A549 (cell line): ENCODE data around the gene ADCYAP1R1. TPM values are rescaled to one million over a fixed set of nuclear protein-coding genes. Genes with fewer than 3 reads are reported as not detected.

ENCODE experiments used
- ATAC-seq, 2 experiments: fragments of 200-7000 bp in 1 of 2; fragments of >200 bp in 1 of 2; cut with Nextera tagmentation in 1 of 2; cut with Tn5 transposase in 1 of 2; 3 replicates each; pipeline versions ENCODE4 v1.8.0 to v1.9.1; 2018 to 2020; ENCODE audit warnings: mild to moderate bottlenecking in 1 of 2, moderate library complexity in 1 of 2
- CTCF ChIA-PET: fragments of 300-600 bp; sonication (Branson Sonifier 250); formaldehyde crosslinking; extraction: SDS; loops from one replicate; lab custom pipeline; 2021; ENCODE audit warnings: antibody characterized with exemption, inconsistent platforms; lab: Yijun Ruan, JAX
- POLR2A ChIA-PET: fragments of 350-600 bp; formaldehyde crosslinking; extraction: SDS; loops from one replicate; lab custom pipeline; 2021; ENCODE audit warnings: antibody characterized with exemption, inconsistent platforms; lab: Yijun Ruan, JAX
- DNase-seq, 2 experiments: peaks; one replicate each; pipeline versions ENCODE4 v3.0.0 to v3.0.0-alpha.2; 2011 to 2016; ENCODE audit warnings: low read depth in 1 of 2, low spot score in 1 of 2
- FAIRE-seq: peaks from 2 replicates; lab custom pipeline; 2011; peaks lifted over from hg19 to GRCh38; lab: Jason Lieb, UNC
- H3K27ac ChIP-seq, 2 experiments: fragments of >200 bp; sonication (Bioruptor Twin); formaldehyde crosslinking; 3 replicates each; pipeline ENCODE4 v1.5.1; 2016 to 2017
- H3K4me1 ChIP-seq: fragments of >200 bp; sonication (Bioruptor Twin); formaldehyde crosslinking; 3 replicates; pipeline ENCODE4 v1.6.1; 2016
- H3K4me2 ChIP-seq: fragments of >200 bp; sonication (Bioruptor Twin); formaldehyde crosslinking; 3 replicates; pipeline ENCODE4 v1.6.1; 2016
- H3K4me3 ChIP-seq: fragments of >200 bp; sonication (Bioruptor Twin); formaldehyde crosslinking; 3 replicates; pipeline ENCODE4 v1.5.1; 2016
- H3K9me3 ChIP-seq: fragments of >200 bp; sonication (Bioruptor Twin); formaldehyde crosslinking; 3 replicates; pipeline ENCODE4 v1.6.1; 2016
- BHLHE40 ChIP-seq: IDR thresholded peaks from 2 replicates; pipeline ENCODE4 v1.6.1; 2012; ENCODE audit warnings: low read depth, low read length, inconsistent platforms
- CBX8 ChIP-seq: fragments of 200-600 bp; sonication (generic); IDR thresholded peaks from 2 replicates; pipeline ENCODE4 v1.6.1; 2016
- CHD2 ChIP-seq: fragments of 150-350 bp; IDR thresholded peaks from 2 replicates; pipeline ENCODE4 v1.6.1; 2014; ENCODE audit warnings: low read length; ENCODE audit not compliant: partially characterized antibody
- EHF ChIP-seq: fragments of 250-450 bp; sonication (Bioruptor Pico); IDR thresholded peaks from 2 replicates; pipeline ENCODE4 v1.5.0; 2020; ENCODE audit warnings: mild to moderate bottlenecking
- EP300 ChIP-seq, 2 experiments: fragments of >200 bp; sonication (Bioruptor Twin); formaldehyde crosslinking; IDR thresholded peaks; 2 replicates in 1 of 2; 3 replicates in 1 of 2; pipeline ENCODE4 v1.6.1; 2016 to 2017
- GATA3 ChIP-seq: IDR thresholded peaks from 2 replicates; pipeline ENCODE4 v1.6.1; 2012; ENCODE audit warnings: borderline replicate concordance
- KDM5A ChIP-seq: fragments of 200-600 bp; sonication (generic); IDR thresholded peaks from 2 replicates; pipeline ENCODE4 v1.6.1; 2016; ENCODE audit warnings: antibody characterized with exemption, mild to moderate bottlenecking
- MAZ ChIP-seq: fragments of 150-350 bp; IDR thresholded peaks from 2 replicates; pipeline ENCODE4 v1.6.1; 2014; ENCODE audit warnings: antibody characterized with exemption, low read depth, low read length, borderline replicate concordance
- PHF8 ChIP-seq: fragments of 200-600 bp; sonication (generic); IDR thresholded peaks from 2 replicates; pipeline ENCODE4 v1.6.1; 2016; ENCODE audit warnings: low read depth, mild to moderate bottlenecking, antibody characterized with exemption, moderate library complexity, borderline replicate concordance
- RAD21 ChIP-seq, 2 experiments: fragments of >200 bp in 1 of 2; sonication (Bioruptor Twin) in 1 of 2; formaldehyde crosslinking in 1 of 2; IDR thresholded peaks in 1 of 2; conservative IDR thresholded peaks in 1 of 2; 2 replicates in 1 of 2; 3 replicates in 1 of 2; pipeline ENCODE4 v1.6.1; 2012 to 2018; ENCODE audit warnings: inconsistent platforms in 1 of 2
- RFX5 ChIP-seq: fragments of 450-650 bp; IDR thresholded peaks from 2 replicates; pipeline ENCODE4 v1.7.1; 2014; ENCODE audit warnings: antibody characterized with exemption, mild to moderate bottlenecking, moderate library complexity
- TFCP2L1 ChIP-seq: fragments of 250-450 bp; sonication (Bioruptor Pico); IDR thresholded peaks from 2 replicates; pipeline ENCODE4 v1.5.0; 2021; ENCODE audit warnings: mild to moderate bottlenecking
- WGBS: methylation state at CpG from one replicate; pipeline ENCODE4 v1.1.6; 2017; ENCODE audit errors: missing lambda C conversion rate; 5-methylcytosine and 5-hydroxymethylcytosine counted together
- polyA plus RNA-seq, 4 experiments: library from polyadenylated mRNA; depleted of rRNA in 3 of 4; stranded (reverse); fragments of >200 nt; fragmentation: RNase III in 1 of 4; extraction: RNeasy Plus Mini Kit Qiagen cat#74134 plus additional on column Dnase treatment in 1 of 4; gene quantifications; 2 replicates in 3 of 4; 3 replicates in 1 of 4; pipeline ENCODE4 v1.2.3, GENCODE V29; 2011 to 2017
- TF ChIP-seq, protein P1 (sequence below): fragments of 150-350 bp; IDR thresholded peaks from 2 replicates; pipeline ENCODE4 v1.6.1; 2014; ENCODE audit warnings: low read depth, mild to moderate bottlenecking, low read length
- TF ChIP-seq, protein P2 (sequence below): fragments of >200 bp; sonication (Bioruptor Twin); formaldehyde crosslinking; IDR thresholded peaks from 3 replicates; pipeline ENCODE4 v1.6.1; 2016
- TF ChIP-seq, protein P3 (sequence below): fragments of 250-450 bp; sonication (Bioruptor Pico); IDR thresholded peaks from 2 replicates; pipeline ENCODE4 v1.5.0; 2021; ENCODE audit warnings: mild to moderate bottlenecking, moderate library complexity, borderline replicate concordance
- TF ChIP-seq, protein P4 (sequence below): fragments of >200 bp; sonication (Bioruptor Twin); formaldehyde crosslinking; IDR thresholded peaks from 2 replicates; pipeline ENCODE4 v1.6.1; 2016
- TF ChIP-seq, protein P5 (sequence below): fragments of >200 bp; sonication (Bioruptor Twin); formaldehyde crosslinking; IDR thresholded peaks from 3 replicates; pipeline ENCODE4 v1.5.1; 2016
- TF ChIP-seq, protein P6 (sequence below): IDR thresholded peaks from 2 replicates; pipeline ENCODE4 v1.6.1; 2012; ENCODE audit warnings: low read depth, borderline replicate concordance

ADCYAP1R1 gene
- polyA plus RNA-seq, 2 of the 4 experiments (the other 2 are of a cell fraction), result 0.01 TPM; not detected in 1

DNA sequence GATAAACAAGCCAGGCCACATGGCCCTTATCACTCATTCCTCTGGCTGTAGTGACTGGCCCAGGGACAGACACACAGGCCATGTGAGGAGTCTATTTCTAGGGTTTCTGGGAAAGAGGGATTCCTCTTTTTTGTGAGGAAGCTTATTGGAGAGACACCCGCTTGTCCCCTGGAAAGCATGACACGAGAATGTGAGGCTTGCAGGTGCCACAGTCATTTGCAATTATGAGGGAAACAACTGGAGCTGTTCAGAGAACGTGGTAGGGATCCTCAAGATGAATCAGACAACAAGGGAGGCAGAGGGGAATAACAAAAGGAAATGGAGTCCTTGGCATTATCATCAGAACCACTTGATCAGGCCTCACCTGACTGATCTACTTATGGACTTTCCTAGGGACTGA, 64.5 kb downstream of the ADCYAP1R1 start:
- TF ChIP-seq RAD21 (conservative IDR thresholded peaks at IDR 0.05 in 1 of 2, IDR thresholded peaks at IDR 0.05 in 1 of 2) (no peak), MAZ (no peak), BHLHE40 (no peak), TFCP2L1 (no peak)
- TF ChIP-seq, protein P1, sequence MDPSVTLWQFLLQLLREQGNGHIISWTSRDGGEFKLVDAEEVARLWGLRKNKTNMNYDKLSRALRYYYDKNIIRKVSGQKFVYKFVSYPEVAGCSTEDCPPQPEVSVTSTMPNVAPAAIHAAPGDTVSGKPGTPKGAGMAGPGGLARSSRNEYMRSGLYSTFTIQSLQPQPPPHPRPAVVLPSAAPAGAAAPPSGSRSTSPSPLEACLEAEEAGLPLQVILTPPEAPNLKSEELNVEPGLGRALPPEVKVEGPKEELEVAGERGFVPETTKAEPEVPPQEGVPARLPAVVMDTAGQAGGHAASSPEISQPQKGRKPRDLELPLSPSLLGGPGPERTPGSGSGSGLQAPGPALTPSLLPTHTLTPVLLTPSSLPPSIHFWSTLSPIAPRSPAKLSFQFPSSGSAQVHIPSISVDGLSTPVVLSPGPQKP, result no peak
- Histone ChIP-seq H3K9me3 (no peaks in the 10 kb centered on the region), H3K27ac (no peak overlapping the region), H3K4me2 (no peak overlapping the region), H3K4me3 (no peak overlapping the region), H3K4me1 (no peaks in the 10 kb centered on the region)
- no peak for DNase-seq
- 13% methylated on average over 3 of the region's 3 CpGs for WGBS
- ATAC-seq, result no peak
- ChIA-PET CTCF (interaction anchor here (13.0 kb wide), 1 partner anchor 133 kb away, joined by 319 read pairs; no protein-coding TSS in a partner anchor), POLR2A (no interaction called here)
- FAIRE-seq, result no peak

DNA sequence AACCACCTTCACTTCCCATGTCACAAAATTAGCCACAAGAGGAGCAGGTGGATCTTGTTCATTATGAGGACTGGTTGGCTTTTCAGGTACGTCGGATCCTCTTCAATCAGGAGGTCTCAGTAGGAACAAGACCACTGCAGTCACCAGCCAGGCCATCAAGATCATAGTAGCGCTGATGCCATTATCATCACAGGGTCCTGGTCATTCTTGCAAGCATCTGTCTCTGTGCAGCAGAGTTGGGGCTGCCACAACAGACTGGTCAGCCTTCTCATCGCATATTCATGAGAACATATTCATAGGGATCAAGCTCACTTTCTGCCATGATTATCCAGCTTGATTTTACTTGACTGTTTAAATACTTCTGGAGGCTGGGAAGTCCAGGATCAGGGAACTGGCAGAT, 67.1 kb downstream of the ADCYAP1R1 start:
- Histone ChIP-seq H3K4me2 (no peak overlapping the region), H3K9me3 (no peaks in the 10 kb centered on the region), H3K4me1 (no peaks in the 10 kb centered on the region), H3K4me3 (no peak overlapping the region), H3K27ac (no peak overlapping the region)
- ChIA-PET POLR2A (no interaction called here), CTCF (interaction anchor here (1.0 to 13.0 kb wide), 7 partner anchors 9 to 514 kb away, joined by 3 to 319 read pairs (median 3); no protein-coding TSS in a partner anchor)
- FAIRE-seq (no peak), ATAC-seq (no peak), DNase-seq (no peak)
- 71% methylated on average over 4 of the region's 4 CpGs for WGBS
- TF ChIP-seq GATA3 (no peak), EHF (CRISPR knock-in tag) (no peak), EP300 (IDR thresholded peaks at IDR 0.05) (no peak), RAD21 (conservative IDR thresholded peaks at IDR 0.05 in 1 of 2, IDR thresholded peaks at IDR 0.05 in 1 of 2) (no peak), KDM5A (no peak), BHLHE40 (no peak), CBX8 (no peak), RFX5 (no peak), CHD2 (no peak), PHF8 (no peak)
- TF ChIP-seq, protein P2, sequence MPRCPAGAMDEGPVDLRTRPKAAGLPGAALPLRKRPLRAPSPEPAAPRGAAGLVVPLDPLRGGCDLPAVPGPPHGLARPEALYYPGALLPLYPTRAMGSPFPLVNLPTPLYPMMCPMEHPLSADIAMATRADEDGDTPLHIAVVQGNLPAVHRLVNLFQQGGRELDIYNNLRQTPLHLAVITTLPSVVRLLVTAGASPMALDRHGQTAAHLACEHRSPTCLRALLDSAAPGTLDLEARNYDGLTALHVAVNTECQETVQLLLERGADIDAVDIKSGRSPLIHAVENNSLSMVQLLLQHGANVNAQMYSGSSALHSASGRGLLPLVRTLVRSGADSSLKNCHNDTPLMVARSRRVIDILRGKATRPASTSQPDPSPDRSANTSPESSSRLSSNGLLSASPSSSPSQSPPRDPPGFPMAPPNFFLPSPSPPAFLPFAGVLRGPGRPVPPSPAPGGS, result no peak
- TF ChIP-seq, protein P3, sequence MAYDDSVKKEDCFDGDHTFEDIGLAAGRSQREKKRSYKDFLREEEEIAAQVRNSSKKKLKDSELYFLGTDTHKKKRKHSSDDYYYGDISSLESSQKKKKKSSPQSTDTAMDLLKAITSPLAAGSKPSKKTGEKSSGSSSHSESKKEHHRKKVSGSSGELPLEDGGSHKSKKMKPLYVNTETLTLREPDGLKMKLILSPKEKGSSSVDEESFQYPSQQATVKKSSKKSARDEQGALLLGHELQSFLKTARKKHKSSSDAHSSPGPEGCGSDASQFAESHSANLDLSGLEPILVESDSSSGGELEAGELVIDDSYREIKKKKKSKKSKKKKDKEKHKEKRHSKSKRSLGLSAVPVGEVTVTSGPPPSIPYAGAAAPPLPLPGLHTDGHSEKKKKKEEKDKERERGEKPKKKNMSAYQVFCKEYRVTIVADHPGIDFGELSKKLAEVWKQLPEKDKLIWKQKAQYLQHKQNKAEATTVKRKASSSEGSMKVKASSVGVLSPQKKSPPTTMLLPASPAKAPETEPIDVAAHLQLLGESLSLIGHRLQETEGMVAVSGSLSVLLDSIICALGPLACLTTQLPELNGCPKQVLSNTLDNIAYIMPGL, result no peak
- TF ChIP-seq, protein P4, sequence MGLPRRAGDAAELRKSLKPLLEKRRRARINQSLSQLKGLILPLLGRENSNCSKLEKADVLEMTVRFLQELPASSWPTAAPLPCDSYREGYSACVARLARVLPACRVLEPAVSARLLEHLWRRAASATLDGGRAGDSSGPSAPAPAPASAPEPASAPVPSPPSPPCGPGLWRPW, result no peak
- TF ChIP-seq, protein P5, sequence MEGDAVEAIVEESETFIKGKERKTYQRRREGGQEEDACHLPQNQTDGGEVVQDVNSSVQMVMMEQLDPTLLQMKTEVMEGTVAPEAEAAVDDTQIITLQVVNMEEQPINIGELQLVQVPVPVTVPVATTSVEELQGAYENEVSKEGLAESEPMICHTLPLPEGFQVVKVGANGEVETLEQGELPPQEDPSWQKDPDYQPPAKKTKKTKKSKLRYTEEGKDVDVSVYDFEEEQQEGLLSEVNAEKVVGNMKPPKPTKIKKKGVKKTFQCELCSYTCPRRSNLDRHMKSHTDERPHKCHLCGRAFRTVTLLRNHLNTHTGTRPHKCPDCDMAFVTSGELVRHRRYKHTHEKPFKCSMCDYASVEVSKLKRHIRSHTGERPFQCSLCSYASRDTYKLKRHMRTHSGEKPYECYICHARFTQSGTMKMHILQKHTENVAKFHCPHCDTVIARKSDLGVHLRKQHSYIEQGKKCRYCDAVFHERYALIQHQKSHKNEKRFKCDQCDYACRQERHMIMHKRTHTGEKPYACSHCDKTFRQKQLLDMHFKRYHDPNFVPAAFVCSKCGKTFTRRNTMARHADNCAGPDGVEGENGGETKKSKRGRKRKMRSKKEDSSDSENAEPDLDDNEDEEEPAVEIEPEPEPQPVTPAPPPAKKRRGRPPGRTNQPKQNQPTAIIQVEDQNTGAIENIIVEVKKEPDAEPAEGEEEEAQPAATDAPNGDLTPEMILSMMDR, result no peak
- TF ChIP-seq, protein P6, sequence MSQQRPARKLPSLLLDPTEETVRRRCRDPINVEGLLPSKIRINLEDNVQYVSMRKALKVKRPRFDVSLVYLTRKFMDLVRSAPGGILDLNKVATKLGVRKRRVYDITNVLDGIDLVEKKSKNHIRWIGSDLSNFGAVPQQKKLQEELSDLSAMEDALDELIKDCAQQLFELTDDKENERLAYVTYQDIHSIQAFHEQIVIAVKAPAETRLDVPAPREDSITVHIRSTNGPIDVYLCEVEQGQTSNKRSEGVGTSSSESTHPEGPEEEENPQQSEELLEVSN, result no peak
